GM19324 (cell line): ENCODE measurements around the gene KRTAP10-11.
"Not testable (repeated sequence)": the region's sequence is repeated elsewhere in the genome, so short reads cannot be mapped to it uniquely, and the experiment has no call there.

Experiments
- ATAC-seq: cut with Tn5 transposase; IDR thresholded peaks from one replicate; pipeline ENCODE4 v1.9.1; 2021; ENCODE audit warnings: mild to moderate bottlenecking, moderate library complexity; ENCODE audit not compliant: unreplicated experiment, low FRiP score

The KRTAP10-11 gene

GRCh38 chr21:44646366-44647221 lies at the start of gene KRTAP10-11:
Gene KRTAP10-11, plus strand, starts transcription at chr21:44646414. Its CDS starts 45 bp downstream, at chr21:44646459.
- not testable (repeated sequence) for ATAC-seq

GRCh38 chr21:44598061-44598460 lies 48.2 kb upstream of the KRTAP10-11 start:
- ATAC-seq: no peak

- ATAC-seq: no peak
These were observed 46.8 kb upstream of the KRTAP10-11 start for GRCh38 chr21:44599264-44600029.

GRCh38 chr21:44600118-44600978 lies 45.9 kb upstream of the KRTAP10-11 start, which contains the start of gene KRTAP10-7:
Gene KRTAP10-7, plus strand, starts transcription at chr21:44600597. Its CDS starts 25 bp downstream, at chr21:44600622.
- ATAC-seq: not testable (repeated sequence)

GRCh38 chr21:44601091-44601490 lies 45.1 kb upstream of the KRTAP10-11 start:
- not testable (repeated sequence) for ATAC-seq

- no peak for ATAC-seq
These were observed 44.4 kb upstream of the KRTAP10-11 start for GRCh38 chr21:44601596-44602462.

GRCh38 chr21:44602463-44602850 lies 43.8 kb upstream of the KRTAP10-11 start:
- no peak for ATAC-seq

GRCh38 chr21:44603109-44603875 lies 42.9 kb upstream of the KRTAP10-11 start:
- no peak for ATAC-seq

GRCh38 chr21:44603911-44604310 lies 42.3 kb upstream of the KRTAP10-11 start:
- no peak for ATAC-seq

- ATAC-seq: no peak
These were observed 39.7 kb upstream of the KRTAP10-11 start for GRCh38 chr21:44606495-44606894.

- no peak for ATAC-seq
These were observed 37.0 kb upstream of the KRTAP10-11 start for GRCh38 chr21:44609193-44609592.

- ATAC-seq: not testable (repeated sequence)
These were observed 35.9 kb upstream of the KRTAP10-11 start for GRCh38 chr21:44610157-44610843.

GRCh38 chr21:44611551-44611950 lies 34.7 kb upstream of the KRTAP10-11 start:
- ATAC-seq: no peak

GRCh38 chr21:44612029-44612486 lies 34.2 kb upstream of the KRTAP10-11 start, which contains the start of gene KRTAP10-8:
Gene KRTAP10-8, plus strand, starts transcription at chr21:44612079. Its CDS starts 22 bp downstream, at chr21:44612101.
- ATAC-seq: no peak

GRCh38 chr21:44612669-44613229 lies 33.5 kb upstream of the KRTAP10-11 start:
- no peak for ATAC-seq

- ATAC-seq: no peak
These were observed 32.6 kb upstream of the KRTAP10-11 start for GRCh38 chr21:44613386-44614155.

- no peak for ATAC-seq
These were observed 32.0 kb upstream of the KRTAP10-11 start for GRCh38 chr21:44614161-44614631.
